WTC11 (cell line): Measurements from ENCODE around the gene TEC. TPM values are rescaled to one million over a fixed set of nuclear protein-coding genes. Genes with fewer than 3 reads are reported as not detected.

Source experiments
- ATAC-seq: fragments of 200-7000 bp; cut with Tn5 transposase; 2 replicates; pipeline ENCODE4 v1.10.0; 2021; ENCODE audit warnings: mild to moderate bottlenecking, moderate library complexity
- CTCF ChIA-PET: fragments of 300-600 bp; sonication (Branson Sonifier 250); formaldehyde crosslinking; loops from one replicate; lab custom pipeline; 2021; ENCODE audit warnings: antibody characterized with exemption; lab: Charles Lee
- POLR2A ChIA-PET: fragments of 350-600 bp; sonication (Branson Sonifier 250); formaldehyde crosslinking; loops from one replicate; lab custom pipeline; 2021; ENCODE audit warnings: antibody characterized with exemption; lab: Charles Lee
- DNase-seq: peaks from one replicate; pipeline ENCODE4 v3.0.0; 2021; ENCODE audit warnings: low spot score
- H3K27ac Mint-ChIP-seq: 2 replicates; pipeline ENCODE4 v1.8.0; 2021; ENCODE audit warnings: mixed read lengths
- H3K27me3 Mint-ChIP-seq: 2 replicates; pipeline ENCODE4 v1.8.0; 2021; ENCODE audit warnings: low read depth, mild to moderate bottlenecking, moderate library complexity, mixed read lengths
- H3K36me3 Mint-ChIP-seq: 2 replicates; pipeline ENCODE4 v1.8.0; 2021; ENCODE audit warnings: mixed read lengths
- H3K4me1 Mint-ChIP-seq: 2 replicates; pipeline ENCODE4 v1.8.0; 2022; ENCODE audit warnings: mixed read lengths
- H3K4me3 Mint-ChIP-seq: 2 replicates; pipeline ENCODE4 v1.8.0; 2021; ENCODE audit warnings: mild to moderate bottlenecking, moderate library complexity, mixed read lengths
- H3K9me3 Mint-ChIP-seq: 2 replicates; pipeline ENCODE4 v1.8.0; 2021; ENCODE audit warnings: mixed read lengths
- CBFB ChIP-seq: sonication (generic); formaldehyde crosslinking; IDR thresholded peaks from 2 replicates; pipeline ENCODE4 v1.8.1; 2022; ENCODE audit warnings: mild to moderate bottlenecking, low read depth, missing genetic modification reagents
- FOXJ3 ChIP-seq: sonication (generic); formaldehyde crosslinking; IDR thresholded peaks from 2 replicates; pipeline ENCODE4 v1.9.0; 2021; ENCODE audit warnings: missing genetic modification reagents, mild to moderate bottlenecking, borderline replicate concordance
- GABPB1 ChIP-seq: sonication (generic); formaldehyde crosslinking; IDR thresholded peaks from 2 replicates; pipeline ENCODE4 v1.8.1; 2023; ENCODE audit warnings: mild to moderate bottlenecking, missing genetic modification reagents
- GRHL2 ChIP-seq: fragments of 250-450 bp; sonication (Bioruptor Pico); IDR thresholded peaks from 2 replicates; pipeline ENCODE4 v1.8.0; 2022; ENCODE audit warnings: mild to moderate bottlenecking, moderate library complexity; ENCODE audit not compliant: insufficient replicate concordance, severe bottlenecking
- GTF2I ChIP-seq: fragments of 250-450 bp; sonication (Bioruptor Pico); conservative IDR thresholded peaks from 2 replicates; pipeline ENCODE4 v1.4.0; 2021; ENCODE audit warnings: mild to moderate bottlenecking
- HMGA2 ChIP-seq: fragments of 250-450 bp; sonication (Bioruptor Pico); IDR thresholded peaks from 2 replicates; pipeline ENCODE4 v1.4.0; 2021; ENCODE audit warnings: mild to moderate bottlenecking, moderate library complexity
- JAZF1 ChIP-seq: fragments of 250-450 bp; sonication (Bioruptor Pico); IDR thresholded peaks from 2 replicates; pipeline ENCODE4 v1.9.0; 2021; ENCODE audit warnings: moderate library complexity, mild to moderate bottlenecking, inconsistent platforms
- JUN ChIP-seq: sonication (generic); formaldehyde crosslinking; IDR thresholded peaks from 2 replicates; pipeline ENCODE4 v1.8.0; 2023; ENCODE audit warnings: mild to moderate bottlenecking, missing genetic modification reagents
- NR3C1 ChIP-seq: sonication (generic); formaldehyde crosslinking; conservative IDR thresholded peaks from 2 replicates; pipeline ENCODE4 v1.8.1; 2023; ENCODE audit warnings: low read depth, mild to moderate bottlenecking, missing genetic modification reagents
- RORB ChIP-seq: fragments of 250-450 bp; sonication (Bioruptor Pico); IDR thresholded peaks from 2 replicates; pipeline ENCODE4 v1.9.0; 2021; ENCODE audit warnings: mild to moderate bottlenecking
- TEAD1 ChIP-seq: sonication (generic); formaldehyde crosslinking; IDR thresholded peaks from 2 replicates; pipeline ENCODE4 v1.8.0; 2022; ENCODE audit warnings: mild to moderate bottlenecking, missing genetic modification reagents
- TP53 ChIP-seq: sonication (generic); formaldehyde crosslinking; IDR thresholded peaks from 2 replicates; pipeline ENCODE4 v1.8.1; 2023; ENCODE audit warnings: mild to moderate bottlenecking, missing genetic modification reagents
- total RNA-seq: library from RNA; stranded (reverse); gene quantifications from 3 replicates; pipeline ENCODE4 v1.2.3, GENCODE V29; 2021
- TF ChIP-seq, protein P1 (sequence below): sonication (generic); formaldehyde crosslinking; IDR thresholded peaks from 2 replicates; pipeline ENCODE4 v1.8.0; 2022; ENCODE audit warnings: missing genetic modification reagents
- TF ChIP-seq, protein P2 (sequence below): sonication (generic); formaldehyde crosslinking; IDR thresholded peaks from 2 replicates; pipeline ENCODE4 v1.8.0; 2022; ENCODE audit warnings: mild to moderate bottlenecking, missing genetic modification reagents
- TF ChIP-seq, protein P3 (sequence below): sonication (generic); formaldehyde crosslinking; IDR thresholded peaks from 2 replicates; pipeline ENCODE4 v1.8.1; 2022; ENCODE audit warnings: mild to moderate bottlenecking, missing genetic modification reagents, moderate library complexity, borderline replicate concordance
- TF ChIP-seq, protein P4 (sequence below): fragments of 200-600 bp; IDR thresholded peaks from 2 replicates; pipeline ENCODE4 v1.8.0; 2022; ENCODE audit warnings: antibody characterized with exemption
- TF ChIP-seq, protein P5 (sequence below): sonication (generic); formaldehyde crosslinking; IDR thresholded peaks from 2 replicates; pipeline ENCODE4 v1.8.1; 2023; ENCODE audit warnings: mild to moderate bottlenecking, moderate library complexity, missing genetic modification reagents

Gene TEC
- total RNA-seq, 1 experiment from 2014 or later, result 8.8 TPM

DNA sequence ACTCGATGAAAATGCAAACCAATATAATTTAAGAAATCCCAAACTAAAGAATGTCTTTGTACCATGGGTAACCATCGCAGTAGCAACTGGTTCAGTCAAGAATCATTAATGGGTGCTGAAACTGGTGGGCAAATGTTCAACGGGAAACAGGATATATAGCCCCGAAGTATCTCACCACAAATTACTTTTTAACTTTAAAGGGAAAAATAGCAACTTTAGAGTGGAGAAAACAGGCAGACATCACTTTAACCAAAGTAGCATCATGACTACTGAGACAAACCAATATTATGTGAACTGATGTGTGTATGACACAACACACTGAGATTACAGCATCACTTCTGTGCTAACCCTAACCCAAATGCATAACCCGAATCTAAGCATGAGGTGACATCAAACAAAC lies 37.9 kb upstream of the TEC start (continued):
- TF ChIP-seq, protein P1, sequence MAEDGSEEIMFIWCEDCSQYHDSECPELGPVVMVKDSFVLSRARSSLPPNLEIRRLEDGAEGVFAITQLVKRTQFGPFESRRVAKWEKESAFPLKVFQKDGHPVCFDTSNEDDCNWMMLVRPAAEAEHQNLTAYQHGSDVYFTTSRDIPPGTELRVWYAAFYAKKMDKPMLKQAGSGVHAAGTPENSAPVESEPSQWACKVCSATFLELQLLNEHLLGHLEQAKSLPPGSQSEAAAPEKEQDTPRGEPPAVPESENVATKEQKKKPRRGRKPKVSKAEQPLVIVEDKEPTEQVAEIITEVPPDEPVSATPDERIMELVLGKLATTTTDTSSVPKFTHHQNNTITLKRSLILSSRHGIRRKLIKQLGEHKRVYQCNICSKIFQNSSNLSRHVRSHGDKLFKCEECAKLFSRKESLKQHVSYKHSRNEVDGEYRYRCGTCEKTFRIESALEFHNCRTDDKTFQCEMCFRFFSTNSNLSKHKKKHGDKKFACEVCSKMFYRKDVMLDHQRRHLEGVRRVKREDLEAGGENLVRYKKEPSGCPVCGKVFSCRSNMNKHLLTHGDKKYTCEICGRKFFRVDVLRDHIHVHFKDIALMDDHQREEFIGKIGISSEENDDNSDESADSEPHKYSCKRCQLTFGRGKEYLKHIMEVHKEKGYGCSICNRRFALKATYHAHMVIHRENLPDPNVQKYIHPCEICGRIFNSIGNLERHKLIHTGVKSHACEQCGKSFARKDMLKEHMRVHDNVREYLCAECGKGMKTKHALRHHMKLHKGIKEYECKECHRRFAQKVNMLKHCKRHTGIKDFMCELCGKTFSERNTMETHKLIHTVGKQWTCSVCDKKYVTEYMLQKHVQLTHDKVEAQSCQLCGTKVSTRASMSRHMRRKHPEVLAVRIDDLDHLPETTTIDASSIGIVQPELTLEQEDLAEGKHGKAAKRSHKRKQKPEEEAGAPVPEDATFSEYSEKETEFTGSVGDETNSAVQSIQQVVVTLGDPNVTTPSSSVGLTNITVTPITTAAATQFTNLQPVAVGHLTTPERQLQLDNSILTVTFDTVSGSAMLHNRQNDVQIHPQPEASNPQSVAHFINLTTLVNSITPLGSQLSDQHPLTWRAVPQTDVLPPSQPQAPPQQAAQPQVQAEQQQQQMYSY (CRISPR knock-in tag), result no peak
- TF ChIP-seq RORB, result no peak

DNA sequence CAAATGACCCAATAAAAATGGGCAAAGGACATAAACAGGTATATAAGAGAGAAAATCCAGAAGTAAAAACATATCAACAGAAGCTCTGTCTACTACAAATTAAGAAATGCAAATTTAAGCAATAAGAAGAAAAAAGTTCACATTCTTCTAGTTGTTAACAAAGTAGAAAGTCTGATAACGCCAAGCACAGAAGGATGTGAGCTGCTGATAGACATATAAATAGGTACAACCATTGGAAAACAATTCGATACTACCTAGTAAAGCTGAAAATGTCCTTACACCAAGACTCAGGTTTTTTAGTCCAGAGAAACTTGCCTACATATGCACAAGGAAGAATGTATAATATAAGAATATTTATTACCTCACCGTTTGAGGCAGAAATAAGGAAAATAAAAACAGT lies 35.9 kb upstream of the TEC start:
- Mint-ChIP-seq H3K27me3 (no peaks in the 10 kb centered on the region), H3K4me3 (no peak overlapping the region)
- no peak for DNase-seq
- ATAC-seq, result no peak
- TF ChIP-seq GTF2I (CRISPR knock-in tag) (no peak), GRHL2 (CRISPR knock-in tag) (no peak), HMGA2 (CRISPR knock-in tag) (no peak), FOXJ3 (CRISPR knock-in tag) (no peak), TEAD1 (CRISPR knock-in tag) (no peak), JUN (CRISPR knock-in tag) (no peak), TP53 (CRISPR knock-in tag) (no peak), NR3C1 (no peak), GABPB1 (CRISPR knock-in tag) (no peak), JAZF1 (CRISPR knock-in tag) (no peak), CBFB (CRISPR knock-in tag) (no peak)
- TF ChIP-seq, protein P2, sequence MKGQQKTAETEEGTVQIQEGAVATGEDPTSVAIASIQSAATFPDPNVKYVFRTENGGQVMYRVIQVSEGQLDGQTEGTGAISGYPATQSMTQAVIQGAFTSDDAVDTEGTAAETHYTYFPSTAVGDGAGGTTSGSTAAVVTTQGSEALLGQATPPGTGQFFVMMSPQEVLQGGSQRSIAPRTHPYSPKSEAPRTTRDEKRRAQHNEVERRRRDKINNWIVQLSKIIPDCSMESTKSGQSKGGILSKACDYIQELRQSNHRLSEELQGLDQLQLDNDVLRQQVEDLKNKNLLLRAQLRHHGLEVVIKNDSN (CRISPR knock-in tag), result no peak
- TF ChIP-seq, protein P3, sequence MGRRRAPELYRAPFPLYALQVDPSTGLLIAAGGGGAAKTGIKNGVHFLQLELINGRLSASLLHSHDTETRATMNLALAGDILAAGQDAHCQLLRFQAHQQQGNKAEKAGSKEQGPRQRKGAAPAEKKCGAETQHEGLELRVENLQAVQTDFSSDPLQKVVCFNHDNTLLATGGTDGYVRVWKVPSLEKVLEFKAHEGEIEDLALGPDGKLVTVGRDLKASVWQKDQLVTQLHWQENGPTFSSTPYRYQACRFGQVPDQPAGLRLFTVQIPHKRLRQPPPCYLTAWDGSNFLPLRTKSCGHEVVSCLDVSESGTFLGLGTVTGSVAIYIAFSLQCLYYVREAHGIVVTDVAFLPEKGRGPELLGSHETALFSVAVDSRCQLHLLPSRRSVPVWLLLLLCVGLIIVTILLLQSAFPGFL, result no peak
- TF ChIP-seq, protein P4, sequence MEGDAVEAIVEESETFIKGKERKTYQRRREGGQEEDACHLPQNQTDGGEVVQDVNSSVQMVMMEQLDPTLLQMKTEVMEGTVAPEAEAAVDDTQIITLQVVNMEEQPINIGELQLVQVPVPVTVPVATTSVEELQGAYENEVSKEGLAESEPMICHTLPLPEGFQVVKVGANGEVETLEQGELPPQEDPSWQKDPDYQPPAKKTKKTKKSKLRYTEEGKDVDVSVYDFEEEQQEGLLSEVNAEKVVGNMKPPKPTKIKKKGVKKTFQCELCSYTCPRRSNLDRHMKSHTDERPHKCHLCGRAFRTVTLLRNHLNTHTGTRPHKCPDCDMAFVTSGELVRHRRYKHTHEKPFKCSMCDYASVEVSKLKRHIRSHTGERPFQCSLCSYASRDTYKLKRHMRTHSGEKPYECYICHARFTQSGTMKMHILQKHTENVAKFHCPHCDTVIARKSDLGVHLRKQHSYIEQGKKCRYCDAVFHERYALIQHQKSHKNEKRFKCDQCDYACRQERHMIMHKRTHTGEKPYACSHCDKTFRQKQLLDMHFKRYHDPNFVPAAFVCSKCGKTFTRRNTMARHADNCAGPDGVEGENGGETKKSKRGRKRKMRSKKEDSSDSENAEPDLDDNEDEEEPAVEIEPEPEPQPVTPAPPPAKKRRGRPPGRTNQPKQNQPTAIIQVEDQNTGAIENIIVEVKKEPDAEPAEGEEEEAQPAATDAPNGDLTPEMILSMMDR, result no peak
- TF ChIP-seq, protein P5, sequence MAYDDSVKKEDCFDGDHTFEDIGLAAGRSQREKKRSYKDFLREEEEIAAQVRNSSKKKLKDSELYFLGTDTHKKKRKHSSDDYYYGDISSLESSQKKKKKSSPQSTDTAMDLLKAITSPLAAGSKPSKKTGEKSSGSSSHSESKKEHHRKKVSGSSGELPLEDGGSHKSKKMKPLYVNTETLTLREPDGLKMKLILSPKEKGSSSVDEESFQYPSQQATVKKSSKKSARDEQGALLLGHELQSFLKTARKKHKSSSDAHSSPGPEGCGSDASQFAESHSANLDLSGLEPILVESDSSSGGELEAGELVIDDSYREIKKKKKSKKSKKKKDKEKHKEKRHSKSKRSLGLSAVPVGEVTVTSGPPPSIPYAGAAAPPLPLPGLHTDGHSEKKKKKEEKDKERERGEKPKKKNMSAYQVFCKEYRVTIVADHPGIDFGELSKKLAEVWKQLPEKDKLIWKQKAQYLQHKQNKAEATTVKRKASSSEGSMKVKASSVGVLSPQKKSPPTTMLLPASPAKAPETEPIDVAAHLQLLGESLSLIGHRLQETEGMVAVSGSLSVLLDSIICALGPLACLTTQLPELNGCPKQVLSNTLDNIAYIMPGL (CRISPR knock-in tag), result no peak
- TF ChIP-seq, all 79 proteins: peak for 0
- Mint-ChIP-seq H3K4me1 (no peaks in the 10 kb centered on the region), H3K36me3 (no peaks in the 10 kb centered on the region), H3K27ac (no peak overlapping the region; the same call in 1 of the 2 replicates), H3K9me3 (no peaks in the 10 kb centered on the region)
- ChIA-PET POLR2A (no interaction called here), CTCF (no interaction called here)
